SJSA1 (cell line): Measurements from ENCODE around the gene BPI. TPM values are rescaled to one million over a fixed set of nuclear protein-coding genes. Genes with fewer than 3 reads are reported as not detected.
"Not testable (repeated sequence)": the region's sequence is repeated elsewhere in the genome, so short reads cannot be mapped to it uniquely, and the experiment has no call there.

Experiments used
- DNase-seq, 2 experiments: peaks; one replicate each; pipeline ENCODE4 v3.0.0-alpha.2; 2015 to 2020; ENCODE audit warnings: low spot score in 2 of 2, low read depth in 1 of 2
- H3K27ac ChIP-seq: fragments of 250-450 bp; sonication (Bioruptor Pico); 2 replicates; pipeline ENCODE4 v1.5.1; 2020; ENCODE audit warnings: mild to moderate bottlenecking, moderate library complexity
- H3K27me3 ChIP-seq: fragments of 250-450 bp; sonication (Bioruptor Pico); replicated peaks from 2 replicates; pipeline ENCODE4 v1.5.1; 2020; ENCODE audit warnings: mild to moderate bottlenecking, moderate library complexity
- H3K36me3 ChIP-seq: fragments of 250-450 bp; sonication (Bioruptor Pico); 2 replicates; pipeline ENCODE4 v1.5.1; 2020; ENCODE audit warnings: mild to moderate bottlenecking
- H3K4me1 ChIP-seq: fragments of 250-450 bp; sonication (Bioruptor Pico); replicated peaks from 2 replicates; pipeline ENCODE4 v1.6.1; 2021; ENCODE audit warnings: mild to moderate bottlenecking
- H3K4me3 ChIP-seq: fragments of 250-450 bp; sonication (Bioruptor Pico); 2 replicates; pipeline ENCODE4 v1.5.1; 2020; ENCODE audit warnings: mild to moderate bottlenecking
- H3K9me3 ChIP-seq: fragments of 250-450 bp; sonication (Bioruptor Pico); replicated peaks from 2 replicates; pipeline ENCODE4 v1.5.1; 2020; ENCODE audit warnings: mild to moderate bottlenecking
- total RNA-seq: library from RNA; depleted of rRNA; stranded (reverse); fragments of >200 nt; shearing (Covaris generic); gene quantifications from 2 replicates; pipeline ENCODE4 v1.2.3, GENCODE V29; 2014

BPI gene
- total RNA-seq, 1 experiment from 2014 or later = 0.11 TPM

GRCh38 chr20:38339521-38339896 is 35.6 kb downstream of the BPI start:
- not testable (repeated sequence) for H3K9me3 ChIP-seq, H3K4me1 ChIP-seq, DNase-seq, H3K27ac ChIP-seq, H3K4me3 ChIP-seq, H3K36me3 ChIP-seq, H3K27me3 ChIP-seq

GRCh38 chr20:38339997-38340396 is 36.0 kb downstream of the BPI start:
- H3K4me3 ChIP-seq = no peak overlapping the region
- H3K9me3 ChIP-seq = peaks cover 8% of the 10 kb centered on the region
- no peak for DNase-seq
- no peaks in the 10 kb centered on the region for H3K4me1 ChIP-seq
- H3K27ac ChIP-seq = no peak overlapping the region
- no peaks in the 10 kb centered on the region; the same call in 1 of the 2 replicates for H3K27me3 ChIP-seq
- H3K36me3 ChIP-seq = no peaks in the 10 kb centered on the region

DNA sequence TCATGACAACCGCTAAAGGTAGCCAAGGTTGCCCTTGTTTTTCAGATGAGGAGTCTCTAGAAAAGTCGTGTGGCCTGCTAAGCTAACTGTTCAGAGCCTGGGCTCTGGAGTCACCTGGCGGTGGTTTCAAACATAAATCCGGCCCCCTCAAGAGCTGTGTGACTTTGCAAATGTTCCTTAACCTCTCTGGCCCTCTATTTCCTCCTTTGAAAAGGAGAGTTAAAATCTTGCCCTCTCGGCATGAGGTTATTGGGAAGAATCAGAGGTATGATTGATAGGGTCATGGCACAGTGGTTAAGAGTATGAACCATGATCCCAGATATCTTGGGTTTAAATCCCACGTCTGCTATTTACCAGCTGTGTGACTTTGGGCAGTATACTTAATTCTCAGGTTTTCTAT is 36.7 kb downstream of the BPI start:
- H3K36me3 ChIP-seq = no peaks in the 10 kb centered on the region
- no peak for DNase-seq
- H3K27ac ChIP-seq = no peak overlapping the region
- no peaks in the 10 kb centered on the region for H3K4me1 ChIP-seq
- H3K4me3 ChIP-seq = no peak overlapping the region
- peaks cover 8% of the 10 kb centered on the region for H3K9me3 ChIP-seq
- H3K27me3 ChIP-seq = no peaks in the 10 kb centered on the region; the same call in 1 of the 2 replicates

- Histone ChIP-seq H3K36me3 (no peaks in the 10 kb centered on the region), H3K4me1 (no peaks in the 10 kb centered on the region), H3K4me3 (no peak overlapping the region), H3K27ac (no peak overlapping the region), H3K9me3 (peaks cover 8% of the 10 kb centered on the region), H3K27me3 (no peaks in the 10 kb centered on the region; the same call in 1 of the 2 replicates)
- DNase-seq = no peak
Observed at GRCh38 chr20:38342216-38342615, 38.3 kb downstream of the BPI start.

DNA sequence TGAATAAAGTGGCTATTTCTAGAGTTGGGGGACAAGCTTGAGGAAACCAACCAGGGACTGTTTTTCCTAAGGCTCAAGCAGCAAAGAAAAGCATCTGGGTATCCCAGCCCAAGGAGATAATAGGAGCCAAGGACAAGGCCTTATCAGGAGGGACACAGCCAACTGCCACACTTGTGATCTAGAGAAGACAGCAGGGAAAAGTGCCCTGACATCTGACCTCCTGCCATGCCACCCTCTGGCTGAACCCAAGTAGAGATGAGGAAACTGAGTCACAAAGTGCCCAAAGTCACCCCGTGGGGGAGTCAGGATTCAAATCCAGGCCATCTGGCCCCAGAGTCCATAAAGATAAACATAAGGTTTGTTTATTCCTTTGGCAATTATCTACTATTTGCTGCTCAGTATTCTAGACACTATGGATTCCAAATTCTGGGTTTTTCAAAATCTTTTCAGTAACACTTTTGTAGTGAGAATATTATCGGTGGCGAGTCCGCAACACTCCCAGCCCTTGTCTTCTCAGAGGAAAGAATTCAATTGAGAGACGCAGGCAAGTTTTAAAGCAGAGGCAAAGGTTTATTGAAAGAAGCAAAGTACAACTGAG is 38.9 kb downstream of the BPI start:
- DNase-seq = no peak
- Histone ChIP-seq H3K4me1 (no peaks in the 10 kb centered on the region), H3K9me3 (peaks cover 6% of the 10 kb centered on the region), H3K36me3 (no peaks in the 10 kb centered on the region), H3K27me3 (no peaks in the 10 kb centered on the region; the same call in 1 of the 2 replicates), H3K27ac (no peak overlapping the region), H3K4me3 (no peak overlapping the region)

DNA sequence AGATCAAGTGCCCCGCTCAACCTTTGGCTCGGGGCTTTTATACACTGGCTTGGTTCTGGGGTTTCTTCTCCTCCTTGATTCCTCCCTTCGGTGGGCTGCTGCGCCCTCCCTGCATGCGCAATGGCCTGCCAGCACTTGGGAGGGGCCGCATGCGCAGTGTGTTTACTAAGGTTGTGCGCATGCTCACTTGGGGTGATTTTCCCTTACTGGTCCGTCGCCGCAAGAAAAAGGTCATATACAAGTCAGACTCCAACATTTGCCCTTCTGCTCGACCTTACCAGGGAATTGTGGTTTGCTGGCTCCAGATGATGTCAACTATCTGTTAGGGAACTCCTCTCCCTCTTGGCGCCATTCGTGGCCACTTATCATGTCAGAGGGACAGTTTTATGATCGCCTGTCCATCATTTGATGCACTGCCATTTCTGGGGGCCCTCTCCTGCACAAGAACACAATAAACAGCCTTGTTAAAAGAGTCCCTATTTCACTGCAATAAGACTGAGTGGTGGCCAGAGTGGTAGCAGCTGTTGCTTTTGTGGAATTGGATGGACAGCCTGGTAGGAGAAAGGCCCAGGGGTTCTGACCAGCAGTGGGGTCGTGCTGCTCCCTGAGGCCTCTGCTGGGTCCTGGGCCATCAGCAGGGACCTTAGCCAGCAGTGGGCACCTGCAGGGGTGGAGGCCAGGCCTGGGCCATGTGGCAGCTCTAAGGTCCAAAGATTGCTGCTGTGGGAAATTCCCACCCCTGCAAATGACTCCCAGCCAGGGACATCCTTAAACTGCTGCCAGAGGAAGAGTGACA is 39.6 kb downstream of the BPI start:
- no peaks in the 10 kb centered on the region; the same call in 1 of the 2 replicates for H3K27me3 ChIP-seq
- no peak overlapping the region for H3K27ac ChIP-seq
- H3K9me3 ChIP-seq = peaks cover 3% of the 10 kb centered on the region
- no peak for DNase-seq
- H3K4me3 ChIP-seq = no peak overlapping the region
- H3K36me3 ChIP-seq = no peaks in the 10 kb centered on the region
- H3K4me1 ChIP-seq = no peaks in the 10 kb centered on the region

GRCh38 chr20:38344107-38344701 is 40.2 kb downstream of the BPI start:
- no peaks in the 10 kb centered on the region; the same call in 1 of the 2 replicates for H3K27me3 ChIP-seq

DNA sequence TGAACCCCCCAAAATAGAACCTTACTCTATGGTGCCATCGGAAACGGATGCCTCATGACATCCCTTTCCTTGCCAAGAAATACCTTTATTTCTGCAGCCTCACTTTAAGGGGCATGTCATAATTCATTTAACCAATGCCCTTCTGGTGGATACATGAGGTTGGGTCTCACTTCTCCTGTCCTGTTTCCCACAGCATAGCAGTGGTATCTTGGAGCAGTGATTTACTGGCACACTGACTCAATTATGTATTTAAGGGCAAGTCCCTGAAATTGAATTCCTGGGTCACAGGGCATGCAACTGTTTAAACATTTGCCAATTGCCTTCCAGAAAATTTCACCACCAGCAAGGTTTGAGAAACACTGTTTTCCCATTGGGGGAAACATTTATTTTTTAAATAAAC is 41.7 kb downstream of the BPI start:
- no peak for DNase-seq
- Histone ChIP-seq H3K27ac (no peak overlapping the region), H3K9me3 (no peaks in the 10 kb centered on the region), H3K36me3 (no peaks in the 10 kb centered on the region), H3K27me3 (no peaks in the 10 kb centered on the region; the same call in 1 of the 2 replicates), H3K4me3 (no peak overlapping the region), H3K4me1 (no peaks in the 10 kb centered on the region)

More at GRCh38 chr20:38344107-38344701, 40.2 kb downstream of the BPI start:
- Histone ChIP-seq H3K27ac (no peak overlapping the region), H3K9me3 (no peaks in the 10 kb centered on the region; the same call in 1 of the 2 replicates), H3K36me3 (no peaks in the 10 kb centered on the region), H3K4me3 (no peak overlapping the region), H3K4me1 (no peaks in the 10 kb centered on the region)
- DNase-seq = no peak

- no peaks in the 10 kb centered on the region for H3K9me3 ChIP-seq
- H3K27ac ChIP-seq = no peak within 1 kb of the TSS
- H3K4me1 ChIP-seq = no peaks in the 10 kb centered on the region
- H3K27me3 ChIP-seq = no peaks in the 10 kb centered on the region
- DNase-seq = no peak
- no peak within 1 kb of the TSS for H3K4me3 ChIP-seq
- no peaks in the 10 kb centered on the region for H3K36me3 ChIP-seq
Observed at GRCh38 chr20:38346247-38346651, 42.3 kb downstream of the BPI start, which contains the start of gene LBP. Gene LBP (plus strand): TSS chr20:38346482. CDS start chr20:38346517, 35 bp downstream.

- no peak overlapping the region for H3K27ac ChIP-seq
- H3K9me3 ChIP-seq = no peaks in the 10 kb centered on the region
- DNase-seq = no peak
- H3K27me3 ChIP-seq = no peaks in the 10 kb centered on the region
- H3K4me3 ChIP-seq = no peak overlapping the region
- no peaks in the 10 kb centered on the region for H3K36me3 ChIP-seq
- no peaks in the 10 kb centered on the region for H3K4me1 ChIP-seq
Observed at GRCh38 chr20:38346741-38347140, 42.8 kb downstream of the BPI start.

DNA sequence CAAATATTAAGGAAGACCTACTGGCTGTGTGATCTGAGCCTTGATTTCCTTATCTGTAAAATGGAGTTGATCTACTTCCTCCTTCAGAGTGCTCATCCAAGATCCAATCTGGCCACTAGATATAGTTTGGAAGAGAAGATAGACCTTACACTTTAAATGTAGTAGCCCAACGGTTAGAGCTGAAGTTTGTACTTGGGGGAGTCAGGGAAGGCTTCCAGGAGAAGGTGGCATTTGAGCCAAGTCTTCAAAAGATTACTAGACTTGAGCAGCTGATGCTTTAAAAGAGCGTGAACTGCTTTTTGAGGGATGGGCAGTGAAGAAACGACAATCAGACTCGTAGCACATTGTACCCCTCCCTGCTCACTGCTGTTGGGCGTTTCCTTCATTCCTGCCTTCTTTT is 45.9 kb downstream of the BPI start:
- DNase-seq = no peak
- H3K4me3 ChIP-seq = no peak overlapping the region

DNA sequence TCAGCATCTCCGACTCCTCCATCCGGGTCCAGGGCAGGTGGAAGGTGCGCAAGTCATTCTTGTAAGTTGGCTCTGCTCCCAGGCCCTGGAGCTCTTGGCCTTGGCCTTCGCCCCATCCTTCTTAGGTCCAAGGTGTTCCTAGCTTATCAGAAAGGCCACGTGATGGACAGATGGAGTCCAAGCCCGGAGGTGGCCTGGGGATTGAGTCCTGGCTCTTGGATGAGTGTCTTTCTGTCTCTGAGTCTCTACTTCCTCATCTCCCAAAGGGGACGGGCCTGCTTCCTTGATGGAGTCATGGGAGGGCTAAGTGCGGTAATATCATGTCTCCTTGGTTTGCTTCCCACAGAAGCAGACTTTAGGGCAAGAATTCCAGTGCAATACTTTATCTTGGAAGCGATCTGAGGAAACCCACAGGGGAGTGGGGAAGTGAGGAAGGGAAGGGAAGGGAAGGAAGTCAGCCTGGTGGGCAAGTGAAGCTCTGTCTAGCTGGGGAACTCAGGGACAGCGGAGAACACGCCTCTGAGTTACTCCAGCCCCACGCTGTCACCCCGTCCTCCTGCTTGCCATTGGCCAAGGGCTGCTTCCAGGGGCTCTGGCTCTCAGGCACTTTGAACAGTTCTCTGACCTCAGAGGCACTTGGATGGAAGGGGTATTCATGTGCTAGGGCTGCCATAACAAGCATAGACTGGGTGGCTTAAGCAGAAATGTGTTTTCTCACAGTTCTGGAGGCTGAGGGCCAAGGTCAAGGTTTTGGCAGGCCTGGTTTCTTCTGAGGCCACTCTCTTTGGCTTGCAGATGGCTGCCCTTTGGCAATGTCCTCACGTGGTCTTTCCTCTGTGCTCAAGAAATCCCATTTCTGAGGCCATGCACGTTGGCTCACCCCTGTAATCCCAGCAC is 47.2 kb downstream of the BPI start:
- no peak for DNase-seq
- H3K36me3 ChIP-seq = no peaks in the 10 kb centered on the region
- no peaks in the 10 kb centered on the region for H3K4me1 ChIP-seq
- no peak overlapping the region for H3K4me3 ChIP-seq
- H3K27ac ChIP-seq = no peak overlapping the region
- no peaks in the 10 kb centered on the region for H3K9me3 ChIP-seq
- H3K27me3 ChIP-seq = no peaks in the 10 kb centered on the region

More for the DNA sequence above, 45.9 kb downstream of the BPI start:
- Histone ChIP-seq H3K36me3 (no peaks in the 10 kb centered on the region), H3K9me3 (no peaks in the 10 kb centered on the region), H3K4me1 (no peaks in the 10 kb centered on the region), H3K27ac (no peak overlapping the region), H3K27me3 (no peaks in the 10 kb centered on the region)

DNA sequence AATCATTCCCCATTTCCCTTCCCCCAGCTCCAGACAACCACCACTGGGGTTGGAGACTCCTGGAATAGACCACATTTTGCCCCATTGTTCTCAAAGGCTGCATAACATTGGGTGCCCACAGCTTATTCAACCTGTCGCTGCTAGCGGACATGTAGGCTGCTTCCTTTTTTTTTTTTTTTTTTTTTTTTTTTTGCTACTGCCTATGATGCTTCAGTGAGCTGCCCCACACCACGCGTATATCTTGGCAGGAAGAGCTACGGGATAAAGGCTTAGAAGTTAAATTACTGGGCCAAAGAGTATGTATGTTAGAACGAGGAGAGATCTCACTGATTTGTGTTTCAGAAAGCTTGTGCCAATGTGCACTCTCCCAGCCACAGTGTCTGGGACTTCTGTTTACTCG is 49.4 kb downstream of the BPI start:
- H3K27me3 ChIP-seq = no peaks in the 10 kb centered on the region
- no peak overlapping the region for H3K27ac ChIP-seq
- H3K4me3 ChIP-seq = no peak overlapping the region
- no peaks in the 10 kb centered on the region for H3K4me1 ChIP-seq
- H3K36me3 ChIP-seq = no peaks in the 10 kb centered on the region
- H3K9me3 ChIP-seq = no peaks in the 10 kb centered on the region
- no peak for DNase-seq
